Prostate gland (tissue), 2 donors: ENCODE results near the gene CD27.

Experiments
- POLR2AphosphoS5 ChIP-seq: sonication (generic); formaldehyde crosslinking; IDR thresholded peaks from one replicate; pipeline ENCODE4 v1.6.1; 2017; ENCODE audit warnings: antibody characterized with exemption
- TF ChIP-seq, protein P1 (sequence below), 4 experiments: fragments of 200-600 bp in 2 of 4; fragments of 450-650 bp in 2 of 4; sonication (generic) in 2 of 4; IDR thresholded peaks; 1 replicate in 3 of 4; 2 replicates in 1 of 4; pipeline ENCODE4 v1.5.1; 2016 to 2019; ENCODE audit warnings: antibody characterized with exemption in 4 of 4, mild to moderate bottlenecking in 2 of 4, moderate library complexity in 2 of 4

- TF ChIP-seq POLR2AphosphoS5, result no peak
- TF ChIP-seq, protein P1, sequence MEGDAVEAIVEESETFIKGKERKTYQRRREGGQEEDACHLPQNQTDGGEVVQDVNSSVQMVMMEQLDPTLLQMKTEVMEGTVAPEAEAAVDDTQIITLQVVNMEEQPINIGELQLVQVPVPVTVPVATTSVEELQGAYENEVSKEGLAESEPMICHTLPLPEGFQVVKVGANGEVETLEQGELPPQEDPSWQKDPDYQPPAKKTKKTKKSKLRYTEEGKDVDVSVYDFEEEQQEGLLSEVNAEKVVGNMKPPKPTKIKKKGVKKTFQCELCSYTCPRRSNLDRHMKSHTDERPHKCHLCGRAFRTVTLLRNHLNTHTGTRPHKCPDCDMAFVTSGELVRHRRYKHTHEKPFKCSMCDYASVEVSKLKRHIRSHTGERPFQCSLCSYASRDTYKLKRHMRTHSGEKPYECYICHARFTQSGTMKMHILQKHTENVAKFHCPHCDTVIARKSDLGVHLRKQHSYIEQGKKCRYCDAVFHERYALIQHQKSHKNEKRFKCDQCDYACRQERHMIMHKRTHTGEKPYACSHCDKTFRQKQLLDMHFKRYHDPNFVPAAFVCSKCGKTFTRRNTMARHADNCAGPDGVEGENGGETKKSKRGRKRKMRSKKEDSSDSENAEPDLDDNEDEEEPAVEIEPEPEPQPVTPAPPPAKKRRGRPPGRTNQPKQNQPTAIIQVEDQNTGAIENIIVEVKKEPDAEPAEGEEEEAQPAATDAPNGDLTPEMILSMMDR (IDR thresholded peaks at IDR 0.05), result no peak
These were observed 25.0 kb downstream of the CD27 start for GRCh38 chr12:6469609-6470374.
